ENCODE results near the gene TMEM208.

TMEM208 gene

GRCh38 chr16:67237396-67238277 lies 10.7 kb downstream of the TMEM208 start:
- no peak for DNase-seq

GRCh38 chr16:67238278-67238575 lies 11.3 kb downstream of the TMEM208 start:
- no peak for DNase-seq

- DNase-seq, result no peak
These were observed 12.0 kb downstream of the TMEM208 start for GRCh38 chr16:67238806-67239470.

- DNase-seq, result no peak
These were observed 13.6 kb downstream of the TMEM208 start for GRCh38 chr16:67240506-67240905.

GRCh38 chr16:67241008-67241900 lies 14.3 kb downstream of the TMEM208 start:
- no peak for DNase-seq

GRCh38 chr16:67242138-67242730 lies 15.3 kb downstream of the TMEM208 start:
- no peak for DNase-seq

GRCh38 chr16:67243481-67243880 lies 16.6 kb downstream of the TMEM208 start:
- no peak for DNase-seq

GRCh38 chr16:67244387-67245185 lies 17.7 kb downstream of the TMEM208 start:
- peak; percentile 92 for DNase-seq

- no peak for DNase-seq
These were observed 18.3 kb downstream of the TMEM208 start for GRCh38 chr16:67245186-67245585.

- DNase-seq, result no peak
These were observed 18.7 kb downstream of the TMEM208 start for GRCh38 chr16:67245674-67246080.

- peak; percentile 60 for DNase-seq
These were observed 19.3 kb downstream of the TMEM208 start for GRCh38 chr16:67246081-67246755.

- no peak for DNase-seq
These were observed 19.8 kb downstream of the TMEM208 start for GRCh38 chr16:67246756-67247191.

GRCh38 chr16:67247192-67248072 lies 20.5 kb downstream of the TMEM208 start, which contains the start of gene FHOD1:
TSS of gene FHOD1 (minus strand) at chr16:67247481. CDS start at chr16:67247410, 71 bp downstream.
- DNase-seq, result peak; percentile 99

- no peak for DNase-seq
These were observed 21.1 kb downstream of the TMEM208 start for GRCh38 chr16:67248073-67248400.

- peak; percentile 24 for DNase-seq
These were observed 21.7 kb downstream of the TMEM208 start, which contains the start of gene SLC9A5 for GRCh38 chr16:67248401-67249177. TSS of gene SLC9A5 (plus strand) at chr16:67248979. CDS start at chr16:67249015, 36 bp downstream.

- DNase-seq, result no peak
These were observed 22.5 kb downstream of the TMEM208 start for GRCh38 chr16:67249178-67250044.

- no peak for DNase-seq
These were observed 23.1 kb downstream of the TMEM208 start for GRCh38 chr16:67250045-67250327.

All from activated CD4-positive, alpha-beta T cell treated with anti-CD3 and anti-CD28 coated beads, Interleukin-2, amount 50 U/mL, for 16 hours (primary cell).